ENCODE data around the gene SHC4.

SHC4 gene

DNA sequence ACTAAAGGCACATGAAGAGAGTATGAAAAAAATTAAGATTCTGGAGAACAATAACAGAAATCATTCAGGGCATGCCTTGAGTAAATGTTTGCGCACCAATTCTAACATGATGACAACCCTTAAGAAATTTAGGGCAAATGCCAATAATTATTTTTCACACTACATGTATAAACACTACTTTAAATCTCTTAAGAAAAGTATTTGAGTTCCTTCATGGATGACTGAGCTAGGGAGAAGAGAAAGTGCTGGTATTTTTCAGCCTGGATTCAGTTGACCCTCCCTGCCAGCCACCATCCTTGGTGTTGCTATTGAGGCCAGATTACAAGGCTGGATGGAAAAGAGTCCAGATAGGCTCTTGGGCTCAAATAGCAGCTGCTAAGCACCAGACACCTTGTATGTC, 93.8 kb downstream of the SHC4 start:
- Histone ChIP-seq H3K27me3 (ENCODE audit: insufficient read depth, insufficient read length) (no peaks in the 10 kb centered on the region), H3K9me3 (ENCODE audit: insufficient read depth, low read length) (no peaks in the 10 kb centered on the region), H3K36me3 (ENCODE audit: insufficient read depth, insufficient read length, low read length) (no peaks in the 10 kb centered on the region), H3K9ac (ENCODE audit: insufficient read length, low read depth) (no peak overlapping the region), H3K4me3 (ENCODE audit: insufficient read length, low read depth) (no peak overlapping the region), H3K4me1 (ENCODE audit: insufficient read depth, insufficient read length) (no peaks in the 10 kb centered on the region)
- DNase-seq (ENCODE audit: low read depth, low spot score), result no peak
- TF ChIP-seq ZNF274 (IDR thresholded peaks at IDR 0.05; ENCODE audit: low read depth, low read length), result no peak
- no peak for TF ChIP-seq YY1 (IDR thresholded peaks at IDR 0.05; ENCODE audit: insufficient read depth, insufficient read length)
- no peak for TF ChIP-seq SUZ12 (IDR thresholded peaks at IDR 0.05; ENCODE audit: extremely low read depth, insufficient read depth, insufficient read length)

DNA sequence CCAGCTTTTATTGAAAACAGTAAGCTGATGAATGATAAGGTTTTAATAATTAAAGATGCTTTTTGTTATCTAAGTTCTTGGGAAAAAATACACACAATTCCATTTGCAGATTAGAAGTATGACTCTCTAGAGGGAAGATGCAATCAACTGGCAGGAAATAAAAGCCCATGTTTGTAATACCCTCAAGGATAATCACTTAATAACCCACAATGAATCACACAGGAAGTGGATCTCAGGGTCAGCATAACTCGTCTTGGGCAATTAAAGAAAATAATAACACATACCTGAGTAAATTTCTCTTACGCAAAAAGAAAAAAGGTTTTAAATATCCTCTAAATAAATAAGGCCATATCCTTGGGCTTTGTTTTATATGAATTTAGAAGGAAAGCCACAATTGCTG, 95.2 kb downstream of the SHC4 start:
- Histone ChIP-seq H3K27me3 (ENCODE audit: insufficient read depth, insufficient read length) (no peaks in the 10 kb centered on the region), H3K4me1 (ENCODE audit: insufficient read depth, insufficient read length) (no peaks in the 10 kb centered on the region), H3K9ac (ENCODE audit: insufficient read length, low read depth) (no peak overlapping the region), H3K36me3 (ENCODE audit: insufficient read depth, insufficient read length, low read length) (no peaks in the 10 kb centered on the region), H3K9me3 (ENCODE audit: insufficient read depth, low read length) (no peaks in the 10 kb centered on the region), H3K4me3 (ENCODE audit: insufficient read length, low read depth) (no peak overlapping the region)
- DNase-seq (ENCODE audit: low read depth, low spot score), result no peak
- TF ChIP-seq SUZ12 (IDR thresholded peaks at IDR 0.05; ENCODE audit: extremely low read depth, insufficient read depth, insufficient read length), result no peak
- TF ChIP-seq ZNF274 (IDR thresholded peaks at IDR 0.05; ENCODE audit: low read depth, low read length), result no peak
- TF ChIP-seq YY1 (IDR thresholded peaks at IDR 0.05; ENCODE audit: insufficient read depth, insufficient read length), result no peak

DNA sequence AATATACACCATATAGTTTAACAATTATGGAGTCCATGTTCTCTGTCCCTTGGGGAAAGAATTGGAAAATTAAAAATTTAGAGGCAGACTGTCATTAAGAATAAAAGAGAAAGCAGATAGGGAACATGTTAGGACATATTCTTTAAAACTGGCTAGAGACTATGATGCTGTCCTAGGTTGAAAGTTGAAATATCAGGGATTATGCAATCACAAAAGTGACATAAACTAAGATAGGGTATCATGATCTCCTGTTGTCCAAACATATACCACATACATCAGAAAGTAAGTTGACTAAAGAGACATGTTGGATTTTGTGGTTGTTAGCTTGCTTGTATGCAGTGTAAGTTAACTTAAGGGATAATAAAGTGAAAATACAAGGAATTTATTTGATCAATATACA, 95.7 kb downstream of the SHC4 start:
- no peak for TF ChIP-seq SUZ12 (IDR thresholded peaks at IDR 0.05; ENCODE audit: extremely low read depth, insufficient read depth, insufficient read length)
- no peak for TF ChIP-seq ZNF274 (IDR thresholded peaks at IDR 0.05; ENCODE audit: low read depth, low read length)
- no peak for TF ChIP-seq YY1 (IDR thresholded peaks at IDR 0.05; ENCODE audit: insufficient read depth, insufficient read length)
- no peak overlapping the region for H3K9ac ChIP-seq (ENCODE audit: insufficient read length, low read depth)

DNA sequence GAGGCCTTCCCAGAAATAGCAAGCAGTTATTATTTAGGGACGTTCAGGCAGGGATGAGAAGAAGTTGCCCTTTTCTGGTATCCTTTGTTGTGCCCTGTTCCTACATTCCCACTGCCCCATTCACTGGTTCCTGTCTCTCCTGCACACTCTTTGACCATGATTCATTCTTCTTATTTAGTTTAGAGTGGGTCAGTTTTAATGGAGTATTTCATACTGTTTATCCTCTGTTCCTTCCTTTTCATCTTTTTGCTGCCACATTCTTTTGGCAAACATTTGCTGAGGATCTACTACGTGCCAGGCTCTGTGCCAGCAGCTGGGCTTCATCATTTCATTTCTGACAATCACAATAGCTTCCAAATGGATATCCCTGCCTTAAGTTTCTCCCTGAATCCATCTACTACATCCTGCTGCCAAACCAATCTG, 97.6 kb downstream of the SHC4 start:
- Histone ChIP-seq H3K4me1 (ENCODE audit: insufficient read depth, insufficient read length) (no peaks in the 10 kb centered on the region), H3K27me3 (ENCODE audit: insufficient read depth, insufficient read length) (no peaks in the 10 kb centered on the region), H3K36me3 (ENCODE audit: insufficient read depth, insufficient read length, low read length) (no peaks in the 10 kb centered on the region), H3K9me3 (ENCODE audit: insufficient read depth, low read length) (no peaks in the 10 kb centered on the region), H3K4me3 (ENCODE audit: insufficient read length, low read depth) (no peak overlapping the region), H3K9ac (ENCODE audit: insufficient read length, low read depth) (no peak overlapping the region)
- no peak for TF ChIP-seq ZNF274 (IDR thresholded peaks at IDR 0.05; ENCODE audit: low read depth, low read length)
- TF ChIP-seq YY1 (IDR thresholded peaks at IDR 0.05; ENCODE audit: insufficient read depth, insufficient read length), result no peak
- no peak for TF ChIP-seq SUZ12 (IDR thresholded peaks at IDR 0.05; ENCODE audit: extremely low read depth, insufficient read depth, insufficient read length)
- no peak for DNase-seq (ENCODE audit: low read depth, low spot score)

More for the DNA sequence above, 95.7 kb downstream of the SHC4 start:
- no peak for DNase-seq (ENCODE audit: low read depth, low spot score)
- Histone ChIP-seq H3K4me3 (ENCODE audit: insufficient read length, low read depth) (no peak overlapping the region), H3K9me3 (ENCODE audit: insufficient read depth, low read length) (no peaks in the 10 kb centered on the region), H3K27me3 (ENCODE audit: insufficient read depth, insufficient read length) (no peaks in the 10 kb centered on the region), H3K4me1 (ENCODE audit: insufficient read depth, insufficient read length) (no peaks in the 10 kb centered on the region), H3K36me3 (ENCODE audit: insufficient read depth, insufficient read length, low read length) (no peaks in the 10 kb centered on the region)

DNA sequence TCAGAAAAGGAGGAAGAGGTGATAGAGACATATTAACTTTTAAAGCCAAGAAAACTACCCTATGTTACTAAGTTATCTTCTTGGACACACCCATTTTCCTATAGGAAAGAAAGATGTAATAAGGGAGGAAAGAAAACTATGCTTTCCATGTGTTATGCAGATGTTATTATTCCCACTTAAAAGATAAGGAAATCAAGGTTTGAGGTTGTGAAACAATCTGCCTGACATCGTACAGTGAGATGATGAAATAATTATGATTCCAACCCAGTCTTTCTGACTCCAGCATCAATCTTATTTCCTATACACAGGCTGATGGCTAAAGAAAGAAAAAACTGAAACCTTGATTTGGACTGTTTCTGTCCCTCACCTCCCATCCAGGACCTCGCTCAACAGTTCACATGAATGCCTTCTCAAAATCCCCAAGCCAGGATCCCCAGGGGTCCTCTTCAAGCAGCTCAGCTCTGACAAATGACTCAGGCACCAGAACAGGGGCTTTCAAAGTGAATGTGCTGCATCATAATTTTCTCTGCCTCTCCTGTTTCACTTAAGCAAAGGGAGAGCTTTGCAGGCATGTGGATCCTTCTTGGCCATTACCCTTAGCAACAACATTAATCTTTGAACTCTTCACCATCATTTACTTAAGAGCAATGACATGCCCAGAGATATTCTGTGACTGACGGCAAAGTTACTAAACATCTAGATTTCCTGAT, 98.2 kb downstream of the SHC4 start:
- Histone ChIP-seq H3K9me3 (ENCODE audit: insufficient read depth, low read length) (no peaks in the 10 kb centered on the region), H3K4me1 (ENCODE audit: insufficient read depth, insufficient read length) (no peaks in the 10 kb centered on the region), H3K9ac (ENCODE audit: insufficient read length, low read depth) (no peak overlapping the region), H3K4me3 (ENCODE audit: insufficient read length, low read depth) (no peak overlapping the region), H3K27me3 (ENCODE audit: insufficient read depth, insufficient read length) (no peaks in the 10 kb centered on the region), H3K36me3 (ENCODE audit: insufficient read depth, insufficient read length, low read length) (no peaks in the 10 kb centered on the region)
- TF ChIP-seq YY1 (IDR thresholded peaks at IDR 0.05; ENCODE audit: insufficient read depth, insufficient read length), result no peak
- DNase-seq (ENCODE audit: low read depth, low spot score), result peak; percentile 18

DNA sequence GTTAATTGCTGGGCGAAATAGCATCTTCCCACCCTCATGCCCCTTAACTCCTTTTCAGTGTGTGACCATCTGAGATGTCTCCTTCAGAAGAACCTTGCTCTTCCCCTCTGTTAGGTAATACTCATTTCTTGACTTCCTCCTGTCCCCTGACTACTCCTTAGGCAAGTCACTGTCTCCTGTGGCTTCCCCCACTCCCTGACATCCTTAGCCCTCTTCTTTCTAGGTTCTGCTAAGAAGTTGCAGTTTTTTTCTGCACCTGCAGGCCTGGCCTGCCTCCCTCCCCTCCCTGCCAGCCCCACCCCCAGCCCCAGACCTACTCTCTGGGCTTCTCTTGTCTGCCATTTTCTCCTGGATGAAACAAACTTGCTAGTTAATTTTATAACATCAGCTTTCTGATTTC, 101.0 kb downstream of the SHC4 start:
- no peaks in the 10 kb centered on the region for H3K9me3 ChIP-seq (ENCODE audit: insufficient read depth, low read length)
- no peaks in the 10 kb centered on the region for H3K27me3 ChIP-seq (ENCODE audit: insufficient read depth, insufficient read length)
- no peak overlapping the region for H3K9ac ChIP-seq (ENCODE audit: insufficient read length, low read depth)
- DNase-seq (ENCODE audit: low read depth, low spot score), result no peak
- no peaks in the 10 kb centered on the region for H3K4me1 ChIP-seq (ENCODE audit: insufficient read depth, insufficient read length)
- TF ChIP-seq SUZ12 (IDR thresholded peaks at IDR 0.05; ENCODE audit: extremely low read depth, insufficient read depth, insufficient read length), result no peak
- no peak for TF ChIP-seq YY1 (IDR thresholded peaks at IDR 0.05; ENCODE audit: insufficient read depth, insufficient read length)
- TF ChIP-seq ZNF274 (IDR thresholded peaks at IDR 0.05; ENCODE audit: low read depth, low read length), result no peak
- no peaks in the 10 kb centered on the region for H3K36me3 ChIP-seq (ENCODE audit: insufficient read depth, insufficient read length, low read length)
- H3K4me3 ChIP-seq (ENCODE audit: insufficient read length, low read depth), result no peak overlapping the region

DNA sequence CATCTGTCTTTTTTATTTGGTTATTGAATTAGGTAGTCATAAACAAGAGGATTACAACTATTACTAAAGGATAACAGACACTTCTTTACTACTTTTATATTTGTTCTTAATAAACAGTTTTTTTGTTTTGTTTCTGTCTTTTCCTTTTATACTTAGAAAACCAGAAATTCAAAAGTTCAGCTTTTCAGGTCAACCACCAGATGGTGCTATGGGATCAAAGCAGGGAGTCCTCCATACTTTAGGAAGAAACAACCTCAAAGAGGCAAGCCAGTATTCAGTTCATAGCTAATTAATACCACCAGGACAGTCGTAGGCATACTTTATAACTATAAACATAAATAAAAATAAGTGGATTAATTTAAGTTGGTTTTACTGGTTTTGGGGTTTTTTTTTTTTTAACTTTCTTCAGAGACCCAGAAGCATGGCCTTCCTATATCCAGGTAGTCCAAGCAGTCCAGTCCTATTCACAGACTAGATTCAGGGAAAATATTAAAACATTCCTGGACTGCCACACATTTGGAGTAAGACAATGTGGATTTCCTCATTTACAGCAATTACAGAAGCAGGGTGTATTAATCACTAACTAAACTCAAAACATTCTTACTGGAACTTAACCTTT, 101.8 kb downstream of the SHC4 start:
- Histone ChIP-seq H3K36me3 (ENCODE audit: insufficient read depth, insufficient read length, low read length) (no peaks in the 10 kb centered on the region), H3K27me3 (ENCODE audit: insufficient read depth, insufficient read length) (no peaks in the 10 kb centered on the region), H3K9me3 (ENCODE audit: insufficient read depth, low read length) (no peaks in the 10 kb centered on the region), H3K9ac (ENCODE audit: insufficient read length, low read depth) (no peak overlapping the region), H3K4me1 (ENCODE audit: insufficient read depth, insufficient read length) (no peaks in the 10 kb centered on the region), H3K4me3 (ENCODE audit: insufficient read length, low read depth) (no peak overlapping the region)
- peak; percentile 38 for DNase-seq (ENCODE audit: low read depth, low spot score)
- TF ChIP-seq SUZ12 (IDR thresholded peaks at IDR 0.05; ENCODE audit: extremely low read depth, insufficient read depth, insufficient read length) (no peak), YY1 (IDR thresholded peaks at IDR 0.05; ENCODE audit: insufficient read depth, insufficient read length) (no peak), ZNF274 (IDR thresholded peaks at IDR 0.05; ENCODE audit: low read depth, low read length) (no peak)
